Endothelial cell (in vitro differentiated cells): ENCODE results near the gene PXYLP1. TPM values are rescaled to one million over a fixed set of nuclear protein-coding genes. Genes with fewer than 3 reads are reported as not detected.
"Not testable (repeated sequence)": the region's sequence is repeated elsewhere in the genome, so short reads cannot be mapped to it uniquely, and the experiment has no call there.

Source experiments
- DNase-seq: peaks from one replicate; pipeline ENCODE4 v3.0.0; 2021; ENCODE audit warnings: low spot score
- H3K27ac Mint-ChIP-seq: one replicate; pipeline ENCODE4 v1.8.0; 2021; ENCODE audit warnings: mixed read lengths, inconsistent platforms; ENCODE audit not compliant: unreplicated experiment
- H3K27me3 Mint-ChIP-seq: one replicate; pipeline ENCODE4 v1.8.0; 2021; ENCODE audit warnings: mild to moderate bottlenecking, moderate library complexity, mixed read lengths, inconsistent platforms; ENCODE audit not compliant: unreplicated experiment
- H3K36me3 Mint-ChIP-seq: one replicate; pipeline ENCODE4 v1.8.0; 2021; ENCODE audit warnings: mild to moderate bottlenecking, low read depth, mixed read lengths, inconsistent platforms; ENCODE audit not compliant: unreplicated experiment
- H3K4me1 Mint-ChIP-seq: one replicate; pipeline ENCODE4 v1.8.0; 2021; ENCODE audit warnings: mild to moderate bottlenecking, mixed read lengths, inconsistent platforms; ENCODE audit not compliant: unreplicated experiment
- H3K4me3 Mint-ChIP-seq: one replicate; pipeline ENCODE4 v1.8.0; 2021; ENCODE audit warnings: mild to moderate bottlenecking, mixed read lengths, inconsistent platforms; ENCODE audit not compliant: unreplicated experiment
- H3K9me3 Mint-ChIP-seq: one replicate; pipeline ENCODE4 v1.8.0; 2021; ENCODE audit warnings: mixed read lengths, inconsistent platforms; ENCODE audit not compliant: unreplicated experiment
- CTCF ChIP-seq: fragments of 200-600 bp; sonication (generic); IDR thresholded peaks from one replicate; pipeline ENCODE4 v1.5.0; 2021; ENCODE audit warnings: antibody characterized with exemption; ENCODE audit not compliant: unreplicated experiment
- total RNA-seq: library from RNA; stranded (reverse); fragmentation: NEBNext Ultra II Directional; extraction: Animal tissue kit (Norgen Biotek cat#: 25700); gene quantifications from one replicate; pipeline ENCODE4 v1.2.1, GENCODE V29; 2021; ENCODE audit not compliant: unreplicated experiment

PXYLP1 gene
- total RNA-seq, 1 donor from 2014 or later = 4.4 TPM

- no peak for TF ChIP-seq CTCF
- peak overlapping the region; percentile 99 for H3K27ac Mint-ChIP-seq
- no peaks in the 10 kb centered on the region for H3K36me3 Mint-ChIP-seq
- peak overlapping the region; percentile 99 for H3K4me3 Mint-ChIP-seq
- H3K27me3 Mint-ChIP-seq = peaks cover 12% of the 10 kb centered on the region
- H3K9me3 Mint-ChIP-seq = no peaks in the 10 kb centered on the region
- peaks cover 23% of the 10 kb centered on the region for H3K4me1 Mint-ChIP-seq
- DNase-seq = no peak
Observed at GRCh38 chr3:141311170-141311495, 79.5 kb downstream of the PXYLP1 start.

GRCh38 chr3:141311496-141312353 is 80.1 kb downstream of the PXYLP1 start:
- H3K27ac Mint-ChIP-seq = peak overlapping the region; percentile 99
- peaks cover 23% of the 10 kb centered on the region for H3K4me1 Mint-ChIP-seq
- no peaks in the 10 kb centered on the region for H3K36me3 Mint-ChIP-seq
- peak overlapping the region; percentile 99 for H3K4me3 Mint-ChIP-seq
- peaks cover 12% of the 10 kb centered on the region for H3K27me3 Mint-ChIP-seq
- peak; percentile 64 for TF ChIP-seq CTCF
- no peaks in the 10 kb centered on the region for H3K9me3 Mint-ChIP-seq
- peak; percentile 96 for DNase-seq

- Mint-ChIP-seq H3K36me3 (no peaks in the 10 kb centered on the region), H3K9me3 (no peaks in the 10 kb centered on the region), H3K27me3 (peaks cover 12% of the 10 kb centered on the region), H3K4me1 (peaks cover 23% of the 10 kb centered on the region), H3K27ac (peak overlapping the region; percentile 99), H3K4me3 (peak overlapping the region; percentile 99)
- TF ChIP-seq CTCF = no peak
- DNase-seq = no peak
Observed at GRCh38 chr3:141312354-141313092, 80.9 kb downstream of the PXYLP1 start.

- Mint-ChIP-seq H3K27me3 (peaks cover 13% of the 10 kb centered on the region), H3K36me3 (no peaks in the 10 kb centered on the region), H3K27ac (no peak overlapping the region), H3K9me3 (no peaks in the 10 kb centered on the region), H3K4me3 (no peak overlapping the region), H3K4me1 (peaks cover 23% of the 10 kb centered on the region)
- DNase-seq = no peak
- no peak for TF ChIP-seq CTCF
Observed at GRCh38 chr3:141313093-141313683, 81.6 kb downstream of the PXYLP1 start.

GRCh38 chr3:141314415-141314814 is 82.8 kb downstream of the PXYLP1 start:
- H3K4me3 Mint-ChIP-seq, DNase-seq: not testable (repeated sequence)

More at GRCh38 chr3:141314415-141314814, 82.8 kb downstream of the PXYLP1 start:
- H3K36me3 Mint-ChIP-seq, H3K27ac Mint-ChIP-seq, H3K9me3 Mint-ChIP-seq: not testable (repeated sequence)
- Mint-ChIP-seq H3K4me1 (peaks cover 19% of the 10 kb centered on the region), H3K27me3 (peaks cover 14% of the 10 kb centered on the region)
